BLaER1 treated with 17β-estradiol and CSF1 and Interleukin-3, amounts not matched to agents 10 nM and 100 nM (cell line): ENCODE measurements around the gene GNAO1.

Source experiments
- H3K27ac ChIP-seq, 11 experiments: shearing (Covaris generic); formaldehyde crosslinking; 2 replicates each; pipeline ENCODE4 v1.8.1; 2022
- H3K27me3 ChIP-seq, 11 experiments: shearing (Covaris generic); formaldehyde crosslinking; 2 replicates each; pipeline ENCODE4 v1.8.1; 2022
- H3K36me3 ChIP-seq, 11 experiments: shearing (Covaris generic); formaldehyde crosslinking; 2 replicates each; pipeline ENCODE4 v1.8.1; 2022
- H3K4me1 ChIP-seq, 10 experiments: shearing (Covaris generic); formaldehyde crosslinking; 2 replicates each; pipeline ENCODE4 v1.8.1; 2022
- H3K4me2 ChIP-seq, 11 experiments: shearing (Covaris generic); formaldehyde crosslinking; 2 replicates each; pipeline ENCODE4 v1.8.1; 2022
- H3K4me3 ChIP-seq, 10 experiments: shearing (Covaris generic); formaldehyde crosslinking; 2 replicates each; pipeline ENCODE4 v1.8.1; 2022
- H3K9ac ChIP-seq, 11 experiments: shearing (Covaris generic); formaldehyde crosslinking; 2 replicates each; pipeline ENCODE4 v1.8.1; 2022
- H3K9me3 ChIP-seq, 11 experiments: shearing (Covaris generic); formaldehyde crosslinking; replicated peaks in 1 of 11; 2 replicates each; pipeline ENCODE4 v1.8.1; 2022
- H4K20me1 ChIP-seq, 11 experiments: shearing (Covaris generic); formaldehyde crosslinking; 2 replicates each; pipeline ENCODE4 v1.8.1; 2022
- Cebpa-rat ChIP-seq, 11 experiments: shearing (Covaris generic); IDR thresholded peaks; 2 replicates each; pipeline ENCODE4 v1.8.1; 2022

Gene GNAO1

GRCh38 chr16:56341656-56342399, 150.5 kb downstream of the GNAO1 start:
- Histone ChIP-seq H3K9me3 (no peaks in the 10 kb centered on the region), H3K27ac (no peak overlapping the region), H3K27me3 (no peaks in the 10 kb centered on the region), H3K4me2 (no peak overlapping the region), H3K4me1 (peaks cover 16 to 31% (median 22%) of the 10 kb centered on the region in 10 experiments; a peak in 19 of 20 replicates), H4K20me1 (peaks cover 0 to 9% (median 0%) of the 10 kb centered on the region in 11 experiments; a peak in 2 of 22 replicates), H3K36me3 (no peaks in the 10 kb centered on the region), H3K4me3 (no peak overlapping the region), H3K9ac (no peak overlapping the region)
- TF ChIP-seq Cebpa-rat (IDR thresholded peaks at IDR 0.05), result no peak

- no peak overlapping the region for H3K9ac ChIP-seq
These were observed 152.6 kb downstream of the GNAO1 start for GRCh38 chr16:56343661-56344517.

GRCh38 chr16:56344518-56345405, 153.5 kb downstream of the GNAO1 start:
- H3K36me3 ChIP-seq, result no peaks in the 10 kb centered on the region
- H3K27ac ChIP-seq, result no peak overlapping the region
- H3K9ac ChIP-seq, result no peak overlapping the region
- no peak overlapping the region for H3K4me3 ChIP-seq
- peaks cover 0 to 9% (median 0%) of the 10 kb centered on the region in 11 experiments; a peak in 2 of 22 replicates for H4K20me1 ChIP-seq
- TF ChIP-seq Cebpa-rat (IDR thresholded peaks at IDR 0.05), result no peak
- peak overlapping the region in 2 of 11 experiments; percentile 39 to 47; a peak in 3 of 22 replicates for H3K4me2 ChIP-seq
- H3K9me3 ChIP-seq, result no peaks in the 10 kb centered on the region
- no peaks in the 10 kb centered on the region for H3K27me3 ChIP-seq
- H3K4me1 ChIP-seq, result peaks cover 0 to 15% (median 4%) of the 10 kb centered on the region in 10 experiments; a peak in 8 of 20 replicates

More at GRCh38 chr16:56343661-56344517, 152.6 kb downstream of the GNAO1 start:
- H4K20me1 ChIP-seq, result peaks cover 0 to 9% (median 0%) of the 10 kb centered on the region in 11 experiments; a peak in 2 of 22 replicates
- no peaks in the 10 kb centered on the region for H3K27me3 ChIP-seq
- H3K27ac ChIP-seq, result no peak overlapping the region
- no peak for TF ChIP-seq Cebpa-rat (IDR thresholded peaks at IDR 0.05)
- peak overlapping the region in 4 of 11 experiments; percentile 3 to 47 (median 36); a peak in 4 of 22 replicates for H3K4me2 ChIP-seq
- H3K4me1 ChIP-seq, result peaks cover 0 to 15% (median 4%) of the 10 kb centered on the region in 10 experiments; a peak in 11 of 20 replicates
- H3K4me3 ChIP-seq, result no peak overlapping the region
- no peaks in the 10 kb centered on the region for H3K36me3 ChIP-seq
- no peaks in the 10 kb centered on the region for H3K9me3 ChIP-seq

GRCh38 chr16:56345406-56346050, 154.2 kb downstream of the GNAO1 start:
- TF ChIP-seq Cebpa-rat (IDR thresholded peaks at IDR 0.05), result no peak
- Histone ChIP-seq H3K4me1 (peaks cover 0 to 15% (median 4%) of the 10 kb centered on the region in 10 experiments; a peak in 8 of 20 replicates), H3K4me3 (no peak overlapping the region), H3K27ac (no peak overlapping the region), H4K20me1 (peaks cover 0 to 9% (median 0%) of the 10 kb centered on the region in 11 experiments; a peak in 2 of 22 replicates), H3K27me3 (no peaks in the 10 kb centered on the region), H3K9me3 (no peaks in the 10 kb centered on the region), H3K4me2 (no peak overlapping the region), H3K36me3 (no peaks in the 10 kb centered on the region), H3K9ac (no peak overlapping the region)

GRCh38 chr16:56346131-56346890, 155.0 kb downstream of the GNAO1 start:
- H3K4me2 ChIP-seq, result no peak overlapping the region
- TF ChIP-seq Cebpa-rat (IDR thresholded peaks at IDR 0.05), result no peak
- no peaks in the 10 kb centered on the region for H3K27me3 ChIP-seq

GRCh38 chr16:56347166-56347565, 155.9 kb downstream of the GNAO1 start:
- H3K9ac ChIP-seq, result no peak overlapping the region
- TF ChIP-seq Cebpa-rat (IDR thresholded peaks at IDR 0.05), result no peak

More at GRCh38 chr16:56346131-56346890, 155.0 kb downstream of the GNAO1 start:
- Histone ChIP-seq H3K27ac (no peak overlapping the region), H3K36me3 (no peaks in the 10 kb centered on the region), H4K20me1 (peaks cover 0 to 9% (median 0%) of the 10 kb centered on the region in 11 experiments; a peak in 2 of 22 replicates), H3K9me3 (no peaks in the 10 kb centered on the region), H3K4me1 (peaks cover 0 to 15% (median 4%) of the 10 kb centered on the region in 10 experiments; a peak in 8 of 20 replicates), H3K4me3 (no peak overlapping the region), H3K9ac (no peak overlapping the region)

GRCh38 chr16:56347670-56348069, 156.4 kb downstream of the GNAO1 start:
- H3K9me3 ChIP-seq, result no peaks in the 10 kb centered on the region
- H4K20me1 ChIP-seq, result no peaks in the 10 kb centered on the region; a peak in 1 of 22 replicates
- H3K27me3 ChIP-seq, result no peaks in the 10 kb centered on the region
- H3K9ac ChIP-seq, result no peak overlapping the region
- no peak for TF ChIP-seq Cebpa-rat (IDR thresholded peaks at IDR 0.05)
- H3K27ac ChIP-seq, result no peak overlapping the region
- H3K4me3 ChIP-seq, result no peak overlapping the region
- no peaks in the 10 kb centered on the region for H3K36me3 ChIP-seq
- peaks cover 0 to 15% (median 4%) of the 10 kb centered on the region in 10 experiments; a peak in 8 of 20 replicates for H3K4me1 ChIP-seq
- H3K4me2 ChIP-seq, result no peak overlapping the region

More at GRCh38 chr16:56347166-56347565, 155.9 kb downstream of the GNAO1 start:
- Histone ChIP-seq H3K4me3 (no peak overlapping the region), H3K4me1 (peaks cover 0 to 15% (median 4%) of the 10 kb centered on the region in 10 experiments; a peak in 8 of 20 replicates), H3K36me3 (no peaks in the 10 kb centered on the region), H3K27me3 (no peaks in the 10 kb centered on the region), H3K4me2 (no peak overlapping the region), H3K9me3 (no peaks in the 10 kb centered on the region), H3K27ac (no peak overlapping the region), H4K20me1 (peaks cover 0 to 5% (median 0%) of the 10 kb centered on the region in 11 experiments; a peak in 2 of 22 replicates)
